ENCODE results near the gene TESMIN. TPM values are rescaled to one million over a fixed set of nuclear protein-coding genes. Genes with fewer than 3 reads are reported as not detected.

The TESMIN gene
- 7.6 and 11.0 TPM in 2 replicates for total RNA-seq

- intact Hi-C loops (cut with micrococcal nuclease), result loop anchor here (1.0 to 10.0 kb wide), 3 partner anchors 88 to 296 kb away; partner anchors contain the start of genes PPP6R3 and TPCN2
These were observed at the start of gene TESMIN for GRCh38 chr11:68751331-68751856. TESMIN (minus strand) TSS chr11:68751520; CDS start chr11:68750660, 860 bp downstream.

DNA sequence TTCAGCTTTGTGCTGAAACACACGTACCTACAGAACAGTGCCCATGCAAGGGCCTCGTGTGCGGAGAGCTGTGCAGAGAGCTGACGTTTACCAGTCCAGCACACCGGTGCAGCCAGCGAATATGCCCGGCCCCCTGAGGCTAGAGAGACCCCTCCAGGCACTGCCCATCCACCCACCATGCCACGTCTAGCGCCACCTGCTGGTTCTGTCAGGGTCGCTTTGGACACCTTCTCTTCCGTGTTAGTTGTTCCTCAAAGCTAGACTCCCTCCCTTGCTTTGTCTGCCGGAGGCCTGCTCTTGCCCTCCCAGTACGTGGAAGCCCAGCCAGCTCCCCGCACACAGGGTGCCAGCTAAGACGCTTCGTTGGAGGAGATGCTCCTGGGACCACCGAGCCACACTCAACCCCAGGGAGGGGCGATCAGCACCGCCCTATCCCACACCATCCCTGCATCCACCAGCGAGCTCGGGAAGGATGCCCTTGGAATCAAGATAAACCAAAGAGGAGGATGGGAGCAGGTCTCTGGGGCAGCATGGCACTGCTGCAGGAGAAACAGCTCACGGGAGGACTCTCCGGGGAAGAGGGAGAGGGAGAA is 47.0 kb upstream of the TESMIN start:
- intact Hi-C loops (cut with micrococcal nuclease), result no loop called here

DNA sequence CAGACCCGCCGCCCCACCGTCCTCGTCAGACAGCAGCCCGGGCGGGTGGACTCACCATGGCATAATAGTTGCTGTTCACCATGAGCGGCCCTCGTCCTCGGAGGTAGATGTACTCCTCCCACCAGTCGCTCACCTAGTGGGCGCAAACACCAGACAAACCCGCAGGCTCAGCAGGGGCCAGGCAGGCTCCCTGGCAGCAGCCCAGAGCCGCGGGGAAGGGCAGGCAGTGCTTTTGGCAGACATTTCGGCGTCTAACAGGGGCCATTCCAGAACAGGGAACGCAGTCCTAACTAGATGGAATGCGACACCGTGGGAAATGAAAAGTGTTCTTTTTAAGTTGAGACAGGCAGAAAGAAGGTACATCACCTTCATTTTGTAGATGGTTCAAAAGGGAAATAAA is 45.5 kb upstream of the TESMIN start:
- intact Hi-C loops (cut with micrococcal nuclease), result no loop called here

DNA sequence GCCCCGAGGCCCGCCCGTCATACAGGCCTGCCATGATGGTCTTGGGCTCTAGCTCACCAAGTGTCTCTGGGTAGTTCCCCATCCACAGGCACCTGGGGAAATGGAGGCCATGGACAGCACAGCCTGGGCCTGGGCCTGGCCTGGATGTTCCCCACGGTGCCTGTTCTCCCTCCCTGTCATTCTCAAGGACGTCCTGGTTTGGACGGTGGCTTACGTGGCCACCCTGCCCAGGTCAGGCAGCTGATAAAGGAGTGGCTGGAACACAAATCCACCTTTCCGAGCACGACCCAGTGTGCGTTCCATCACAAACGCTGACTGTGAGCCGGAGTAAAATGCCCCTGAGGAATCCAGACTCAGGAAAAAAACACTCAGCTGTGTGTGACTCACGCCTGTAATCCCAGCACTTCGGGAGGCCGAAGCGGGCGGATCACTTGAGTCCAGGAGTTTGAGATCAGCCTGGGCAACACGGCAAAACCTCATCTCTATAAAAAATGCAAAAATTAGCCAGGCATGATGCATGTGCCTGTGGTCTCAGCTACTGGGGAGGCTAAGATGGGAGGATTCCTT is 41.2 kb upstream of the TESMIN start:
- intact Hi-C loops (cut with micrococcal nuclease), result no loop called here

- intact Hi-C loops (cut with micrococcal nuclease), result no loop called here
These were observed 33.3 kb upstream of the TESMIN start for GRCh38 chr11:68784653-68785052.

GRCh38 chr11:68783216-68783821 is 32.0 kb upstream of the TESMIN start:
- intact Hi-C loops (cut with micrococcal nuclease), result no loop called here

- intact Hi-C loops (cut with micrococcal nuclease), result no loop called here
These were observed 31.4 kb upstream of the TESMIN start for GRCh38 chr11:68782711-68783110.

- intact Hi-C loops (cut with micrococcal nuclease), result no loop called here
These were observed 29.5 kb upstream of the TESMIN start for GRCh38 chr11:68780829-68781228.

DNA sequence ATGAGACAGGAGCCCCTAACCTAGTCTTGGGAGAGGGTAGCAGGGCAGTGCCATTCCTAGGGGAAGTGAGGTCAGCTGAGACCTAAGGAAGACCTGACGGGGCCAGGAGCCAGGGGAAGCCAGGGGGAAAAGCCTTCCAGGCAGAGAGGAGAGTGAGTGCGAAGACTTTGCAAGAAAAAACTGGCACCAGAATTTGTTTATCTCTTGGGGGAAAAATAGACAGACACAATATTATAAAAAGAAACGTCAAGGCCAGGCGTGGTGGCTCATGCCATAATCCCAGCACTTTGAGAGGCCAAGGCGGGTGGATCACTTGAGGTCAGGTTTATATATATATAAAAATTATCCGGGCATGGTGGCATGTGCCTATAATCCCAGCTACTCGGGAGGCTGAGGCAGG is 26.9 kb upstream of the TESMIN start:
- intact Hi-C loops (cut with micrococcal nuclease), result no loop called here

- intact Hi-C loops (cut with micrococcal nuclease), result no loop called here
These were observed 25.3 kb upstream of the TESMIN start for GRCh38 chr11:68776442-68777235.

- intact Hi-C loops (cut with micrococcal nuclease), result no loop called here
These were observed 24.6 kb upstream of the TESMIN start for GRCh38 chr11:68775951-68776388.

- intact Hi-C loops (cut with micrococcal nuclease), result no loop called here
These were observed 22.9 kb upstream of the TESMIN start for GRCh38 chr11:68774194-68774585.

GRCh38 chr11:68773521-68774193 is 22.3 kb upstream of the TESMIN start:
- intact Hi-C loops (cut with micrococcal nuclease), result no loop called here

DNA sequence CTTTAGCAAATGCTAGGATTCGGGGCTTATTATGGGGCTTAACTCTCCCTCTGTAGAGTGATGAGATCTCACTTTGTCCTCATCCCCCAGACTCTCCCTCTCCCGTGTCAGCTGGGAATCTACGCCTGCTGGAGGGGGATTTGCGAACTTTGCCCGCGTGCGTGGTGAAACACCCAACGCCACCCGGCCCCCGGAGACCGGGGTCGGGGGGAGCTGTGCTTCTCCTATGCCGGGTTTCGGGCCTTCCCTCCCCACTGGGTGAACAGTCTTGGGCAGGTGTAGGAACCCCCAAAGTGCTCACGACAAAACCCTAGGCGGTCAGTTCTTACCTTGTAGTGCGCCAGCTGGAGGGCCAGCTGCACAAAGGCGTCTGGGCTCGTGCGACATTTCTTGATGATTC is 21.6 kb upstream of the TESMIN start:
- intact Hi-C loops (cut with micrococcal nuclease), result no loop called here

DNA sequence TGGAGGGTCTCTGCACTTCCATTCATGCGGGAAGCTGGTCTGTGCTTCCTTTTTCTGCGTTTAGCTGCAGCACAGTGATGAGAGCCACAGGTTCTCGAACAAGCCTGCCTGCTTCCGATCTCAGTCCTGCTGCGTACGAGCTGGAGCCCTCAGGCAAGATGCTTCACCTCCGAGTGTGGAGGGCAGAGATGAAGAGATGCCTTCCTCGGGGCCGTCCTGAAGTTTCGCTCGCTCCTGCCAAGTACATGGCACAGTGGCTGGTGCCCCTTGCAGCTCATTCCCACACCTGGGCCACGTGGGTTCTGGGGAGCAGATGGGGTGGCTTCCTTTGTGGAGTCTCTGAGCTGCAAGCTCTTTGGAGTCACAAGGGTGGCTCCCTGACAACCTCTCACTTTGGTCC is 19.5 kb upstream of the TESMIN start:
- intact Hi-C loops (cut with micrococcal nuclease), result no loop called here

GRCh38 chr11:68767672-68768071 is 16.4 kb upstream of the TESMIN start:
- intact Hi-C loops (cut with micrococcal nuclease), result no loop called here

DNA sequence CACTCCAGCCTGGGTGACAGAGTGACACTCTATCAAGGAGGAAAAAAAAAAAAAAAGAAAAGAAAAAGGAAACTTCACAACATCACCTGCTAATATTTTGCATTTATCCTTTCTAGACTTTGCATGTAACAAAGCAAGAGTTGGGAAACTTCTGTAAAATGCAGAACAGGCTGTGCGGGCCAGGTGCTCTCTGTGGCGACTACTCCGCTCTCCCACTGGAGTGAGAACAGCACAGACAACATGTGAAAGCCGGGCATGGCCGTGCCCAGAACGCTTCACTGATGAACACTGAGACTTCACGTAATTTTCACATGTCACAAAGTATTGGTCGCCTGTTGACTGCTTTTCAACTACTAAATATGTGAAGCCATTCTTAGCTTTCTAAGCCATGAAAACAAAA is 15.5 kb upstream of the TESMIN start:
- intact Hi-C loops (cut with micrococcal nuclease), result no loop called here

DNA sequence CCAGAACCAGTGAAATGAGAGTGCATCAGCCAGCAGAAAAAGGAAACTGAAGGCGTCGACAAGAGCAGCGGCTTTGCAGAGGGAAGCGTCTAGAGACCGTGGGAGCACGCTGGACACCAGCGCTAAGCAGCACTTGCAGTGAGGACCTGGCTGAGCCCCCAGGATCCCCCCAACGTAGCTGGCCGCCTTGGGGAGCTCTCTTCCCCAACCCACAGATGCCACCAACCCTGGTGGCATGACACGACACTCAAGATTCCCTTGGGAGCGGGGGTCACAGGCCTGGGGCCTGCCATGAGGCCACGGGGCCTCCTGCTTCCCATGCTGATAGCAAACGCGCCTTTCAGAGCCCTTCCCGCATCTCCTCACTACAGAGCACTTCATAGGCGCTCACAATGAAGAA is 13.4 kb upstream of the TESMIN start:
- intact Hi-C loops (cut with micrococcal nuclease), result no loop called here

- intact Hi-C loops (cut with micrococcal nuclease), result no loop called here
These were observed 12.8 kb upstream of the TESMIN start for GRCh38 chr11:68763926-68764657.

- intact Hi-C loops (cut with micrococcal nuclease), result no loop called here
These were observed 11.9 kb upstream of the TESMIN start for GRCh38 chr11:68763181-68763721.
